Measurements from ENCODE around the gene PDE6G.
"Not testable (repeated sequence)": the region's sequence is repeated elsewhere in the genome, so short reads cannot be mapped to it uniquely, and the experiment has no call there.

- TF ChIP-seq CTCF (conservative IDR thresholded peaks at IDR 0.05 in 1 of 2, IDR thresholded peaks at IDR 0.05 in 1 of 2; ENCODE audit: extremely low read depth in 1 of 2, insufficient read depth in 1 of 2, low read depth in 1 of 2, low read length in 2 of 2); EZH2 (IDR thresholded peaks at IDR 0.05; ENCODE audit: borderline replicate concordance, low read length): not testable (repeated sequence)
Observed at GRCh38 chr17:81618307-81618706, 38.0 kb downstream of the PDE6G start.

All from mammary epithelial cell (primary cell).